GM23338 (cell line): ENCODE data around the gene NBAS.

Source experiments
- CREB1 ChIP-seq: fragments of 250-450 bp; sonication (Bioruptor Pico); IDR thresholded peaks from 2 replicates; pipeline ENCODE4 v1.5.0; 2020; ENCODE audit warnings: low read depth, mild to moderate bottlenecking, moderate library complexity
- EZH2 ChIP-seq: fragments of 200-600 bp; sonication (generic); IDR thresholded peaks from one replicate; pipeline ENCODE4 v1.8.0; 2017; ENCODE audit warnings: antibody characterized with exemption, mild to moderate bottlenecking, low read depth; ENCODE audit not compliant: unreplicated experiment
- EZH2phosphoT487 ChIP-seq: fragments of 200-600 bp; sonication (generic); IDR thresholded peaks from one replicate; pipeline ENCODE4 v1.8.1; 2018; ENCODE audit warnings: antibody characterized with exemption; ENCODE audit not compliant: unreplicated experiment
- JUNB ChIP-seq: IDR thresholded peaks from one replicate; pipeline ENCODE4 v1.6.1; 2016; ENCODE audit warnings: antibody characterized with exemption; ENCODE audit not compliant: unreplicated experiment
- NANOG ChIP-seq: IDR thresholded peaks from 2 replicates; pipeline ENCODE4 v1.6.1; 2016; ENCODE audit warnings: antibody characterized with exemption, borderline replicate concordance
- POLR2AphosphoS5 ChIP-seq: IDR thresholded peaks from 2 replicates; pipeline ENCODE4 v1.6.1; 2016; ENCODE audit warnings: antibody characterized with exemption, low read depth
- STAT1 ChIP-seq: IDR thresholded peaks from one replicate; pipeline ENCODE4 v1.6.1; 2016; ENCODE audit warnings: antibody characterized with exemption; ENCODE audit not compliant: unreplicated experiment
- ZNF331 ChIP-seq: fragments of 250-450 bp; sonication (Bioruptor Pico); IDR thresholded peaks from 2 replicates; pipeline ENCODE4 v1.5.0; 2020; ENCODE audit warnings: low read depth, mild to moderate bottlenecking, moderate library complexity
- TF ChIP-seq, protein P1 (sequence below), 2 experiments: fragments of 200-600 bp in 1 of 2; sonication (generic) in 1 of 2; conservative IDR thresholded peaks; 2 replicates each; pipeline versions ENCODE4 v1.5.1 to v1.6.1; 2016 to 2017; ENCODE audit warnings: antibody characterized with exemption in 2 of 2, low read depth in 2 of 2, mild to moderate bottlenecking in 2 of 2, moderate library complexity in 1 of 2
- TF ChIP-seq, protein P2 (sequence below): IDR thresholded peaks from one replicate; pipeline ENCODE4 v1.6.1; 2018; ENCODE audit warnings: antibody characterized with exemption; ENCODE audit not compliant: unreplicated experiment
- TF ChIP-seq, protein P3 (sequence below): fragments of 250-450 bp; sonication (Bioruptor Pico); IDR thresholded peaks from 2 replicates; pipeline ENCODE4 v1.5.0; 2020; ENCODE audit warnings: mild to moderate bottlenecking, moderate library complexity

DNA sequence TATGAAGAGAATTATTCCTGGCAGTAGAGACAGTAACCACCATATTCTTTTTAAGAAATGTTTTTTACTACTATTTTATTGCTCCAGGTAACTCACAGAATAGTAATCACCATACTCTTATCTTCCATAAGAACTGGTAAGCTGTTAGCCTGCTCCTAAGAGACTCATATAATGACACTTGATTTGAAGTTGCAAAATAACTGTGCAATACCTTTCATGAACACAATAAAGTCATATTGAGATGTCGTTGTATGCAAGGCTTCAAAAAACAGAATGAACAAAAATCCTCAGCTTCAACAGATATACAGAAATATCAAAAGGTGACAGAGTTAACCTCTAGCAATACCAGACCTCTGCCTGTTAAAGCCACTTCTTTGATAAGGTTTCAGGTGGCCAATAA lies 360.1 kb downstream of the NBAS start:
- TF ChIP-seq, protein P1, sequence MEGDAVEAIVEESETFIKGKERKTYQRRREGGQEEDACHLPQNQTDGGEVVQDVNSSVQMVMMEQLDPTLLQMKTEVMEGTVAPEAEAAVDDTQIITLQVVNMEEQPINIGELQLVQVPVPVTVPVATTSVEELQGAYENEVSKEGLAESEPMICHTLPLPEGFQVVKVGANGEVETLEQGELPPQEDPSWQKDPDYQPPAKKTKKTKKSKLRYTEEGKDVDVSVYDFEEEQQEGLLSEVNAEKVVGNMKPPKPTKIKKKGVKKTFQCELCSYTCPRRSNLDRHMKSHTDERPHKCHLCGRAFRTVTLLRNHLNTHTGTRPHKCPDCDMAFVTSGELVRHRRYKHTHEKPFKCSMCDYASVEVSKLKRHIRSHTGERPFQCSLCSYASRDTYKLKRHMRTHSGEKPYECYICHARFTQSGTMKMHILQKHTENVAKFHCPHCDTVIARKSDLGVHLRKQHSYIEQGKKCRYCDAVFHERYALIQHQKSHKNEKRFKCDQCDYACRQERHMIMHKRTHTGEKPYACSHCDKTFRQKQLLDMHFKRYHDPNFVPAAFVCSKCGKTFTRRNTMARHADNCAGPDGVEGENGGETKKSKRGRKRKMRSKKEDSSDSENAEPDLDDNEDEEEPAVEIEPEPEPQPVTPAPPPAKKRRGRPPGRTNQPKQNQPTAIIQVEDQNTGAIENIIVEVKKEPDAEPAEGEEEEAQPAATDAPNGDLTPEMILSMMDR (conservative IDR thresholded peaks at IDR 0.05; ENCODE audit: low read depth in 2 of 2), result no peak
- TF ChIP-seq EZH2, result no peak
- TF ChIP-seq JUNB, result no peak
- TF ChIP-seq EZH2phosphoT487, result no peak
- no peak for TF ChIP-seq POLR2AphosphoS5
- no peak for TF ChIP-seq NANOG
- no peak for TF ChIP-seq CREB1 (CRISPR knock-in tag)
- TF ChIP-seq, protein P2, sequence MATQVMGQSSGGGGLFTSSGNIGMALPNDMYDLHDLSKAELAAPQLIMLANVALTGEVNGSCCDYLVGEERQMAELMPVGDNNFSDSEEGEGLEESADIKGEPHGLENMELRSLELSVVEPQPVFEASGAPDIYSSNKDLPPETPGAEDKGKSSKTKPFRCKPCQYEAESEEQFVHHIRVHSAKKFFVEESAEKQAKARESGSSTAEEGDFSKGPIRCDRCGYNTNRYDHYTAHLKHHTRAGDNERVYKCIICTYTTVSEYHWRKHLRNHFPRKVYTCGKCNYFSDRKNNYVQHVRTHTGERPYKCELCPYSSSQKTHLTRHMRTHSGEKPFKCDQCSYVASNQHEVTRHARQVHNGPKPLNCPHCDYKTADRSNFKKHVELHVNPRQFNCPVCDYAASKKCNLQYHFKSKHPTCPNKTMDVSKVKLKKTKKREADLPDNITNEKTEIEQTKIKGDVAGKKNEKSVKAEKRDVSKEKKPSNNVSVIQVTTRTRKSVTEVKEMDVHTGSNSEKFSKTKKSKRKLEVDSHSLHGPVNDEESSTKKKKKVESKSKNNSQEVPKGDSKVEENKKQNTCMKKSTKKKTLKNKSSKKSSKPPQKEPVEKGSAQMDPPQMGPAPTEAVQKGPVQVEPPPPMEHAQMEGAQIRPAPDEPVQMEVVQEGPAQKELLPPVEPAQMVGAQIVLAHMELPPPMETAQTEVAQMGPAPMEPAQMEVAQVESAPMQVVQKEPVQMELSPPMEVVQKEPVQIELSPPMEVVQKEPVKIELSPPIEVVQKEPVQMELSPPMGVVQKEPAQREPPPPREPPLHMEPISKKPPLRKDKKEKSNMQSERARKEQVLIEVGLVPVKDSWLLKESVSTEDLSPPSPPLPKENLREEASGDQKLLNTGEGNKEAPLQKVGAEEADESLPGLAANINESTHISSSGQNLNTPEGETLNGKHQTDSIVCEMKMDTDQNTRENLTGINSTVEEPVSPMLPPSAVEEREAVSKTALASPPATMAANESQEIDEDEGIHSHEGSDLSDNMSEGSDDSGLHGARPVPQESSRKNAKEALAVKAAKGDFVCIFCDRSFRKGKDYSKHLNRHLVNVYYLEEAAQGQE, result no peak
- no peak for TF ChIP-seq STAT1
- TF ChIP-seq, protein P3, sequence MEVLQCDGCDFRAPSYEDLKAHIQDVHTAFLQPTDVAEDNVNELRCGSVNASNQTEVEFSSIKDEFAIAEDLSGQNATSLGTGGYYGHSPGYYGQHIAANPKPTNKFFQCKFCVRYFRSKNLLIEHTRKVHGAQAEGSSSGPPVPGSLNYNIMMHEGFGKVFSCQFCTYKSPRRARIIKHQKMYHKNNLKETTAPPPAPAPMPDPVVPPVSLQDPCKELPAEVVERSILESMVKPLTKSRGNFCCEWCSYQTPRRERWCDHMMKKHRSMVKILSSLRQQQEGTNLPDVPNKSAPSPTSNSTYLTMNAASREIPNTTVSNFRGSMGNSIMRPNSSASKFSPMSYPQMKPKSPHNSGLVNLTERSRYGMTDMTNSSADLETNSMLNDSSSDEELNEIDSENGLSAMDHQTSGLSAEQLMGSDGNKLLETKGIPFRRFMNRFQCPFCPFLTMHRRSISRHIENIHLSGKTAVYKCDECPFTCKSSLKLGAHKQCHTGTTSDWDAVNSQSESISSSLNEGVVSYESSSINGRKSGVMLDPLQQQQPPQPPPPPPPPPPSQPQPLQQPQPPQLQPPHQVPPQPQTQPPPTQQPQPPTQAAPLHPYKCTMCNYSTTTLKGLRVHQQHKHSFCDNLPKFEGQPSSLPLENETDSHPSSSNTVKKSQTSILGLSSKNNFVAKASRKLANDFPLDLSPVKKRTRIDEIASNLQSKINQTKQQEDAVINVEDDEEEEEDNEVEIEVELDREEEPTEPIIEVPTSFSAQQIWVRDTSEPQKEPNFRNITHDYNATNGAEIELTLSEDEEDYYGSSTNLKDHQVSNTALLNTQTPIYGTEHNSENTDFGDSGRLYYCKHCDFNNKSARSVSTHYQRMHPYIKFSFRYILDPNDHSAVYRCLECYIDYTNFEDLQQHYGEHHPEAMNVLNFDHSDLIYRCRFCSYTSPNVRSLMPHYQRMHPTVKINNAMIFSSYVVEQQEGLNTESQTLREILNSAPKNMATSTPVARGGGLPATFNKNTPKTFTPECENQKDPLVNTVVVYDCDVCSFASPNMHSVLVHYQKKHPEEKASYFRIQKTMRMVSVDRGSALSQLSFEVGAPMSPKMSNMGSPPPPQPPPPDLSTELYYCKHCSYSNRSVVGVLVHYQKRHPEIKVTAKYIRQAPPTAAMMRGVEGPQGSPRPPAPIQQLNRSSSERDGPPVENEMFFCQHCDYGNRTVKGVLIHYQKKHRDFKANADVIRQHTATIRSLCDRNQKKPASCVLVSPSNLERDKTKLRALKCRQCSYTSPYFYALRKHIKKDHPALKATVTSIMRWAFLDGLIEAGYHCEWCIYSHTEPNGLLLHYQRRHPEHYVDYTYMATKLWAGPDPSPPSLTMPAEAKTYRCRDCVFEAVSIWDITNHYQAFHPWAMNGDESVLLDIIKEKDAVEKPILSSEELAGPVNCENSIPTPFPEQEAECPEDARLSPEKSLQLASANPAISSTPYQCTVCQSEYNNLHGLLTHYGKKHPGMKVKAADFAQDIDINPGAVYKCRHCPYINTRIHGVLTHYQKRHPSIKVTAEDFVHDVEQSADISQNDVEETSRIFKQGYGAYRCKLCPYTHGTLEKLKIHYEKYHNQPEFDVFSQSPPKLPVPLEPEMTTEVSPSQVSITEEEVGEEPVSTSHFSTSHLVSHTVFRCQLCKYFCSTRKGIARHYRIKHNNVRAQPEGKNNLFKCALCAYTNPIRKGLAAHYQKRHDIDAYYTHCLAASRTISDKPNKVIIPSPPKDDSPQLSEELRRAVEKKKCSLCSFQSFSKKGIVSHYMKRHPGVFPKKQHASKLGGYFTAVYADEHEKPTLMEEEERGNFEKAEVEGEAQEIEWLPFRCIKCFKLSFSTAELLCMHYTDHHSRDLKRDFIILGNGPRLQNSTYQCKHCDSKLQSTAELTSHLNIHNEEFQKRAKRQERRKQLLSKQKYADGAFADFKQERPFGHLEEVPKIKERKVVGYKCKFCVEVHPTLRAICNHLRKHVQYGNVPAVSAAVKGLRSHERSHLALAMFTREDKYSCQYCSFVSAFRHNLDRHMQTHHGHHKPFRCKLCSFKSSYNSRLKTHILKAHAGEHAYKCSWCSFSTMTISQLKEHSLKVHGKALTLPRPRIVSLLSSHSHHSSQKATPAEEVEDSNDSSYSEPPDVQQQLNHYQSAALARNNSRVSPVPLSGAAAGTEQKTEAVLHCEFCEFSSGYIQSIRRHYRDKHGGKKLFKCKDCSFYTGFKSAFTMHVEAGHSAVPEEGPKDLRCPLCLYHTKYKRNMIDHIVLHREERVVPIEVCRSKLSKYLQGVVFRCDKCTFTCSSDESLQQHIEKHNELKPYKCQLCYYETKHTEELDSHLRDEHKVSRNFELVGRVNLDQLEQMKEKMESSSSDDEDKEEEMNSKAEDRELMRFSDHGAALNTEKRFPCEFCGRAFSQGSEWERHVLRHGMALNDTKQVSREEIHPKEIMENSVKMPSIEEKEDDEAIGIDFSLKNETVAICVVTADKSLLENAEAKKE (CRISPR knock-in tag), result no peak
- TF ChIP-seq ZNF331 (CRISPR knock-in tag), result no peak
